Measurements from ENCODE around the gene GNLY. TPM values are rescaled to one million over a fixed set of nuclear protein-coding genes. Genes with fewer than 3 reads are reported as not detected.

The GNLY gene
- total and polyA plus RNA-seq, 9 of the 15 experiments (the other 6 are each of a cell fraction or from before 2014, with no cell fraction given), result not detected

DNA sequence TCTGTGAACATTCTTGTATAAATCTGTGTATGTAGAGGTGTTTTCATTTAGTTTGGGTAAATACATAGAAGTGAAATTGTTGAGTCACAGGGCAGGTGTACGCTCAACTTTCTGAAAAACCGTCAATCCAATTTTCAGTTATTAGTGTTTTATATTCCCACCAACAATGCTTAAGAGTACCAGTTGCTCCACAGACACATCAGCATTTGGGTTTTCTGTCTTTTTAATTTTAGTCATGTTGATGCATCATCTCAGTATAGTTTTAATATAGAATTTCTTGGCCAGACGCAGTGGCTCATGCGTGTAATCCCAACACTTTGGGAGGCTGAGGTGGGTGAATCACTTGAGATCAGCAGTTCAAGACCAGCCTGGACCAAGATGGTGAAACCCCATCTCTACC lies 3.2 kb upstream of the GNLY start (continued):
- TF ChIP-seq ZFPM2 (CRISPR knock-in tag; IDR thresholded peaks at IDR 0.05) (no peak), GTF2E2 (tag; IDR thresholded peaks at IDR 0.05) (no peak), ZNF444 (CRISPR knock-in tag; IDR thresholded peaks at IDR 0.05) (no peak)

DNA sequence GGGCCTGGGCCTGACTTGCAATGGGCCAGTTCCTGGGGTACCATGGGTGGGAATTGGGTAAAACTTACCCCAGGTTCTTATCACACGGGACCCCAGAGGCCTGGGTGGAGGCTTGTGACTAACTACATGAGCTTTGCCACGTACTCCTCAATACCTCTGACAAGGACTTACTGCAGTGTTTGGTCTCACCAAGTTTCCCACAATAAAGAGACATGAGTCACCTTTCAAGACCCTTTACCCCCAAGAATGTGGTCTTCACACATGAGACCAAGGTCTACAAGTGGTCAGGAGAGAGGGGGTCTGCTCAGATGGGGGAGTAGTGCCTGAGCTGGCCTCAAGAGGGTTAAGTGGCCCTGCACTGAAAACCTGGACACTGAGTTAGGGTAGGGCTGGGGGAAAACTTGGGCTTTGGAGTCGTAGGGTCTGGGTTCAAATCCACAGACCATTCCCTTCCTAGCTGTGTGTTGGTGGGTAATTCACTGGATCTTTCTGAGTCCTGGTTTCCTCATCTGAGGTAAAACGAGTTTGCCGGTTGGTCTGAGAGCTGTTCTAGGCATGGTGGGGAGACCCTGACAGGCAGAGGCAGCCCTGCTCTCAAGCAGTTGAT lies 2.0 kb upstream of the GNLY start:
- POLR2A ChIA-PET, result interaction anchor here (0.6 to 1.3 kb wide), 3 partner anchors 13 to 135 kb away, joined by 3 read pairs; no protein-coding TSS in a partner anchor
- no peaks in the 10 kb centered on the region for H3K36me3 ChIP-seq (ENCODE audit: control insufficient read depth, insufficient read depth, low read length)
- in situ Hi-C loops (cut with MboI), result no loop called here
- BruUV-seq (replicated peaks), result no TSS peak
- no peaks in the 10 kb centered on the region for H3K9me1 ChIP-seq (ENCODE audit: control insufficient read depth, insufficient read depth, low read length)
- CTCF ChIA-PET (ENCODE audit: low intra/inter-chr PET ratio), result no interaction called here
- no peak overlapping the region for H2AFZ ChIP-seq (ENCODE audit: low read depth, low read length)
- intact Hi-C loops (cut with micrococcal nuclease), result no loop called here
- no peak overlapping the region for H3K4me2 ChIP-seq (ENCODE audit: insufficient read depth, low read length)
- ATAC-seq, result no peak
- no peaks in the 10 kb centered on the region for H4K20me1 ChIP-seq (replicated peaks; ENCODE audit: control insufficient read depth, insufficient read depth, low read length)
- H3K9me3 ChIP-seq (replicated peaks; ENCODE audit: control insufficient read depth, insufficient read depth, low read depth, low read length), result no peaks in the 10 kb centered on the region
- no peak for DNase-seq (ENCODE audit: extremely low read depth in 1 of 4, low spot score in 3 of 4)
- H3K27ac ChIP-seq (ENCODE audit: extremely low read depth, low read depth, low read length), result no peak overlapping the region
- WGBS (ENCODE audit: insufficient coverage, low coverage, missing lambda C conversion rate), result 3% methylated on average over 5 of the region's 5 CpGs
- FAIRE-seq, result no peak
- peaks cover 8 to 12% of the 10 kb centered on the region in 2 experiments; a peak in 3 of 5 replicates for H3K27me3 ChIP-seq (ENCODE audit: control insufficient read depth in 2 of 2, insufficient read depth in 2 of 2, low read length in 2 of 2)
- H3K4me1 ChIP-seq (replicated peaks in 1 of 2; ENCODE audit: control insufficient read depth in 2 of 2, insufficient read depth in 2 of 2, low read length in 2 of 2), result peaks cover 0 to 4% of the 10 kb centered on the region in 2 experiments; a peak in 1 of 5 replicates
- H3K4me3 ChIP-seq, result no peak overlapping the region
- H3K9ac ChIP-seq (ENCODE audit: insufficient read depth in 1 of 2, low read depth in 2 of 2, low read length in 2 of 2), result no peak overlapping the region
- H3K79me2 ChIP-seq (ENCODE audit: control insufficient read depth, insufficient read depth, low read length), result no peaks in the 10 kb centered on the region
- TF ChIP-seq, protein P1, sequence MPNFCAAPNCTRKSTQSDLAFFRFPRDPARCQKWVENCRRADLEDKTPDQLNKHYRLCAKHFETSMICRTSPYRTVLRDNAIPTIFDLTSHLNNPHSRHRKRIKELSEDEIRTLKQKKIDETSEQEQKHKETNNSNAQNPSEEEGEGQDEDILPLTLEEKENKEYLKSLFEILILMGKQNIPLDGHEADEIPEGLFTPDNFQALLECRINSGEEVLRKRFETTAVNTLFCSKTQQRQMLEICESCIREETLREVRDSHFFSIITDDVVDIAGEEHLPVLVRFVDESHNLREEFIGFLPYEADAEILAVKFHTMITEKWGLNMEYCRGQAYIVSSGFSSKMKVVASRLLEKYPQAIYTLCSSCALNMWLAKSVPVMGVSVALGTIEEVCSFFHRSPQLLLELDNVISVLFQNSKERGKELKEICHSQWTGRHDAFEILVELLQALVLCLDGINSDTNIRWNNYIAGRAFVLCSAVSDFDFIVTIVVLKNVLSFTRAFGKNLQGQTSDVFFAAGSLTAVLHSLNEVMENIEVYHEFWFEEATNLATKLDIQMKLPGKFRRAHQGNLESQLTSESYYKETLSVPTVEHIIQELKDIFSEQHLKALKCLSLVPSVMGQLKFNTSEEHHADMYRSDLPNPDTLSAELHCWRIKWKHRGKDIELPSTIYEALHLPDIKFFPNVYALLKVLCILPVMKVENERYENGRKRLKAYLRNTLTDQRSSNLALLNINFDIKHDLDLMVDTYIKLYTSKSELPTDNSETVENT (CRISPR knock-in tag; IDR thresholded peaks at IDR 0.05), result no peak
- TF ChIP-seq ZNF12 (CRISPR knock-in tag; IDR thresholded peaks at IDR 0.05), result no peak
- no peak for TF ChIP-seq STAG1 (CRISPR knock-in tag; IDR thresholded peaks at IDR 0.05; ENCODE audit: borderline replicate concordance)
- no peak for TF ChIP-seq TEAD1 (CRISPR knock-in tag; IDR thresholded peaks at IDR 0.05)
- TF ChIP-seq ZNF146 (CRISPR knock-in tag; IDR thresholded peaks at IDR 0.05; ENCODE audit: unreplicated experiment), result no peak
- no peak for TF ChIP-seq GABPA (tag; conservative IDR thresholded peaks at IDR 0.05; ENCODE audit: low read depth)
- TF ChIP-seq EHMT2 (IDR thresholded peaks at IDR 0.05), result no peak
- TF ChIP-seq ELF4 (CRISPR knock-in tag; IDR thresholded peaks at IDR 0.05), result no peak
- no peak for TF ChIP-seq SETDB1 (IDR thresholded peaks at IDR 0.05; ENCODE audit: low read length)
- TF ChIP-seq, protein P2, sequence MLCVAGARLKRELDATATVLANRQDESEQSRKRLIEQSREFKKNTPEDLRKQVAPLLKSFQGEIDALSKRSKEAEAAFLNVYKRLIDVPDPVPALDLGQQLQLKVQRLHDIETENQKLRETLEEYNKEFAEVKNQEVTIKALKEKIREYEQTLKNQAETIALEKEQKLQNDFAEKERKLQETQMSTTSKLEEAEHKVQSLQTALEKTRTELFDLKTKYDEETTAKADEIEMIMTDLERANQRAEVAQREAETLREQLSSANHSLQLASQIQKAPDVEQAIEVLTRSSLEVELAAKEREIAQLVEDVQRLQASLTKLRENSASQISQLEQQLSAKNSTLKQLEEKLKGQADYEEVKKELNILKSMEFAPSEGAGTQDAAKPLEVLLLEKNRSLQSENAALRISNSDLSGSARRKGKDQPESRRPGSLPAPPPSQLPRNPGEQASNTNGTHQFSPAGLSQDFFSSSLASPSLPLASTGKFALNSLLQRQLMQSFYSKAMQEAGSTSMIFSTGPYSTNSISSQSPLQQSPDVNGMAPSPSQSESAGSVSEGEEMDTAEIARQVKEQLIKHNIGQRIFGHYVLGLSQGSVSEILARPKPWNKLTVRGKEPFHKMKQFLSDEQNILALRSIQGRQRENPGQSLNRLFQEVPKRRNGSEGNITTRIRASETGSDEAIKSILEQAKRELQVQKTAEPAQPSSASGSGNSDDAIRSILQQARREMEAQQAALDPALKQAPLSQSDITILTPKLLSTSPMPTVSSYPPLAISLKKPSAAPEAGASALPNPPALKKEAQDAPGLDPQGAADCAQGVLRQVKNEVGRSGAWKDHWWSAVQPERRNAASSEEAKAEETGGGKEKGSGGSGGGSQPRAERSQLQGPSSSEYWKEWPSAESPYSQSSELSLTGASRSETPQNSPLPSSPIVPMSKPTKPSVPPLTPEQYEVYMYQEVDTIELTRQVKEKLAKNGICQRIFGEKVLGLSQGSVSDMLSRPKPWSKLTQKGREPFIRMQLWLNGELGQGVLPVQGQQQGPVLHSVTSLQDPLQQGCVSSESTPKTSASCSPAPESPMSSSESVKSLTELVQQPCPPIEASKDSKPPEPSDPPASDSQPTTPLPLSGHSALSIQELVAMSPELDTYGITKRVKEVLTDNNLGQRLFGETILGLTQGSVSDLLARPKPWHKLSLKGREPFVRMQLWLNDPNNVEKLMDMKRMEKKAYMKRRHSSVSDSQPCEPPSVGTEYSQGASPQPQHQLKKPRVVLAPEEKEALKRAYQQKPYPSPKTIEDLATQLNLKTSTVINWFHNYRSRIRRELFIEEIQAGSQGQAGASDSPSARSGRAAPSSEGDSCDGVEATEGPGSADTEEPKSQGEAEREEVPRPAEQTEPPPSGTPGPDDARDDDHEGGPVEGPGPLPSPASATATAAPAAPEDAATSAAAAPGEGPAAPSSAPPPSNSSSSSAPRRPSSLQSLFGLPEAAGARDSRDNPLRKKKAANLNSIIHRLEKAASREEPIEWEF (CRISPR knock-in tag; IDR thresholded peaks at IDR 0.05), result no peak
- no peak for TF ChIP-seq ZNF311 (CRISPR knock-in tag; IDR thresholded peaks at IDR 0.05)
- TF ChIP-seq ZNF282 (CRISPR knock-in tag; IDR thresholded peaks at IDR 0.05), result no peak
